GM18498 (cell line): ENCODE measurements around the gene CSF3.

Source experiments
- ATAC-seq: cut with Tn5 transposase; IDR thresholded peaks from one replicate; pipeline ENCODE4 v1.9.1; 2021; ENCODE audit warnings: mild to moderate bottlenecking, moderate library complexity; ENCODE audit not compliant: unreplicated experiment

Gene CSF3

GRCh38 chr17:40023590-40024292, 8.5 kb downstream of the CSF3 start:
- no peak for ATAC-seq

GRCh38 chr17:40024901-40025300, 9.7 kb downstream of the CSF3 start:
- ATAC-seq: no peak

- no peak for ATAC-seq
These were observed 10.3 kb downstream of the CSF3 start for GRCh38 chr17:40025559-40025958.

DNA sequence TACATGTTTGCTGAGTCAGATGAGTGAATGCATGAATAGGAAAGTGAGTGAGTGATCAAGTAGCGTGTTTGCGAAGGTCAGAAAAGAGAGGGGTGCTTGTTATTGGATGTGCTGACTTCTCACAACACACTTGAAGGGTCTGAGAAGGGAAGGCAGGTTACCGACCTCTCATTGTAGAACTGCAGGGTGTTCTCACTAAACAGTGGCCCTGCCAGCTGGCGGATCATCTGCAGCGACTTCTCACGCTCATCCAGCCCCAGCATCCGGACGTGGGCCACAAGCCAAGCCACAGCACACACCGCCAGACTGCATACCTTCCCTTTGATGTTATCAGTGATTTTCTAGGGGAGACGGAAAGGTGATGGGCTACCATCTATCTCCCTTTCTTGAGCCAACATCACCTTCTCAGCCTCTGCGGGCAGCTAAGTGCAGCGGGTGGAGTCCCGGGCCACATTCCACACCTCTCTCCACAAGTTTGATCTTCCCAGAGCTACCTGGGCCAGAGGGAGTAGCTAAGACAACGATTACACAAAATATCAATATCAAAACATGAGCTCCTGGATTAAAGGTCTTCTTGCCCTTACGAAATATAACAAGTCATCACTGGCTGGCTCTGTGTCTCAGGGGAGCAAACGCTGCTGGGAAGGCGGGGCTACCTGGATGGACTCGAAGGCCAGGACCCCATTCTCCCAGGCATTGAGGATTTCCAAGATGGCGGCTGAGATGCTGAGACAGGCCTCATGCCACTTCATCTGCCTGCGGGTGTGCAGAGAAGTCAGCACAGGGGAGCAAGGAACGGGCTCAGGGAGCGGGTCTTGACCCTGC, 11.0 kb downstream of the CSF3 start:
- ATAC-seq: no peak

GRCh38 chr17:40026816-40027613, 11.8 kb downstream of the CSF3 start:
- no peak for ATAC-seq

- ATAC-seq: no peak
These were observed 12.4 kb downstream of the CSF3 start for GRCh38 chr17:40027614-40028012.

- ATAC-seq: no peak
These were observed 13.4 kb downstream of the CSF3 start for GRCh38 chr17:40028595-40028994.

DNA sequence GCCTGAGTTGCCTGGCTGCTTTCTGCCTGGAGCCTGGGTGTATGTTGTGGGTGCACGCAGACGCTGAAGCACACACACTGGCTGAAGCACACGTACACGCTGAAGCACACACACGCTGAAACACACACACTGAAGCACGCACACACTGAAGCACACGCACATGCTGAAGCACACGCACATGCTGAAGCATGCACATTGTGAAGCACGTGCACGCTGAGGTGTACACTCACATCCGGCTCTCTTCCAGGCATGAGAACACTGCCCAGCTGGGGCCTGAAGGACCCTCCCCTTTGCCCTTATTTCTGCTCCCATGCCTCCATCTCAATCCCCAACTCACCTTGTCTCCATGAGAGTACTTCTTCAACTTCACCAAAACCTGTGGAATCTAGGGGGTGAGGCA, 16.5 kb downstream of the CSF3 start:
- ATAC-seq: no peak

DNA sequence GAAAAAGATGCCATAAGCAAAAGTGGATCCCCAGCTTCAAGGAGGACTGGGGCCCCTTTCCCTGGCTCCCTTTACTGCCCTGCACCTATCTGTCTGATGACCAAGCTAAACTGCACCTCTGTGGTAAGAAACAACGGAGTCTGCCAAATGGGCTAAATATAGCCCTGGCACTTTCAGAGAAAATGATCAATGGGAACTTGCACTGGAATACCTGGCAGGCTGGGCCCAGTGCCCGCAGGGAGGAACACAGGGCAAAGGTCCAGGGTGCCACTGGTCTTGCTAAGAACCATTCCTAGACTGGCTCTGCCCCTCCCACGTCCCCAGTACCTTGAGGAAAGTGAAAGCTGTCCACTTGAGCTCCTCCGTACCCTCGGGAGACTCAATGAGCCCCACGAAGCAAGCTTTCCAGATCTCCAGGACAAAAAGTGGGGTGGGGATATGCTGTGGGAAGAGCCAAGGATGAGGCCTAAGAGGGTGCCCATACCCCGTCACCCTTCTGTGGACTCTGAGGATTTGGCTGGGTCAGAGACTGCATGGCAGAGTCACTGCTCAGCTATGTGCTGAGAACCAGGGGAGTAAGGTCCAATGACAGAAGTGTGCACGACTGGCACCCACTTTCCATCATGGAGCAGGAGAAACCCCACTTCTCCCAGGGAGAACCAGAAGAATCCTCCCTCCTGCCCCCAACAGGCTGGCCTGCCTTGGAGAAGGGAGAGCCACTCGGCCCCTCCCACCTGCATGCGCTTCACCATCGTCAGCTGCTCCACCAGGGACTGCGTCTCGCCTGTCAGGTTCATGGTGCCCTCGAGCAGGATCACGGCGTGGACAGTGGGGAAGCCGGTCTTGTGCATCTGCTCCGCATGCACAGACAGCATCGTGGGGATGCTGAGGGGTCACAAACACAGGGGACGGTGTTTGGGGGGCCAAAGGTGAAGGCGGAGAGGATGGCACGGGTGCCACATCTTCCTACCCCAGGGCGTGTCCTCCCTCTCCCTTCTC, 17.4 kb downstream of the CSF3 start:
- no peak for ATAC-seq

DNA sequence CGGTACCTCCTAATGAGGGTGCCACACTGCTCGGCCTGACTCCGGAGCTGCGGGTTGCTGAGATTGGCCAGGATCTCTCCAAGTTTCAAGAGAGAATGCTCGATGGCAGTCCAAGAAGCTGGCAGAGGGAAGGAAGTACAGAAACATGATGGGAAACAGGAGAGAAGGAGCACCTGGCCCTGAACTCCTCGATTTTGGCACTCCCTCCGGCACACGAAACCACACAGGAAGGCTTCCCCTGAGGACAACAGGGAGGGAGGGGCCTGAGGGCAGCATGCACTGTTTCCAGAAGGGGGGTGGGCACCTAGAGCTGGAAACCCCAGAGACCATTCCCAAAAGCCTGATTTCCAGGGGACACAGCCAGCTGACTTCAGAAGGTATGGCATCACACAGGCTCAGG, 18.1 kb downstream of the CSF3 start:
- ATAC-seq: no peak

DNA sequence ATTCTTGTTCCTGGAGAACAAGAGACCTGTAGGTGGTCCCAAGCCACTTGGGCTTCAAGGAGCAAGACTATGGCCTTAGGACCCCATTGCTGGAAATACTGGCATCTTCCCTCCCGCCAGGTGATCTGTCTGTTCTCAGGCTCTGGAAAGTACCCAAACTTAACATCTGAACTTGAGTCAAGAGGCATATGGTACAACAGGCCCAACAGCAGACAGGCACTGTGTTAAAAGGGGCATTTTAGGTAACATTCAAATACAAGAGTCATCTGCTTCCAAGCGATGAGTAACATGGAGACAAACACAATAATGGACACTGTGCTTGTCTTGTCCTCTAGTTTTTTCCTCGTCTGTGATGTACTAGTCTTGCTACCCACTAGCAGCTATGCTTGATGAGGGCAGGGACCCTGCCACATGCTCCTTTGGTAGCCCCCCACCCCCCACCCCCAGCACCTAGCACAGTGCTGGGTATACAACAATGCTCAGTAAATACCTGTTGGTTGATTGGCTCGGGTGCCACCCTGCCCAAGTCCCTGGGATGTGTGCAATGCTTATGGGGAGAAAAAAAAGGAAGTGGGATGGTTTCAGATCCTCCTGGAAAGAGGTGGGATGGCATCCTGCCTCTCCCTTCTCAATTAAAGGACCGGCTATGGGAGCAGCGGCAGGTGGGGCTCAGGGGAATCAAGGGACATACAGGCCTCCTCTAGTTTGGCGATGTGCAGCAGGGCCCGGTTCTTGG, 19.4 kb downstream of the CSF3 start:
- ATAC-seq: no peak

DNA sequence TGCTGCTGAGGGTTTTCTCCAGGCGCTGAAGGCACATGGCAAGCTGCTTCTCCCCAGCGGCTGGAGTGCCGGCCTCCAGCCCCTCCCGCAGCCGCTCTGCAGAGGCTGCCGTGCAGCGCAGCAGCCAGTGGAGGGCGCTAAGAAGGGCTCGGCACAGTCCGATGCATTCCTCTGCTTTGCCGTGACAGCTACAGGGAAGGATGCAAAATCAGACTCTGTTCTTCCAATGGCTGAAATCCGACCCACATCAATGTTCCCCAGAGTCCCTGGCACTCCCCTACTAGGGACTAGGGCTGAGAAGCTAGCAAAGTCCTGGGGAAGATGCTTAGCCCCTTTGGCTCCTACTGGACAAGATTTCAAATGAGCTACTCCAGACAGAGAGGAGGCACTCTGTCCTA, 19.9 kb downstream of the CSF3 start:
- ATAC-seq: no peak

DNA sequence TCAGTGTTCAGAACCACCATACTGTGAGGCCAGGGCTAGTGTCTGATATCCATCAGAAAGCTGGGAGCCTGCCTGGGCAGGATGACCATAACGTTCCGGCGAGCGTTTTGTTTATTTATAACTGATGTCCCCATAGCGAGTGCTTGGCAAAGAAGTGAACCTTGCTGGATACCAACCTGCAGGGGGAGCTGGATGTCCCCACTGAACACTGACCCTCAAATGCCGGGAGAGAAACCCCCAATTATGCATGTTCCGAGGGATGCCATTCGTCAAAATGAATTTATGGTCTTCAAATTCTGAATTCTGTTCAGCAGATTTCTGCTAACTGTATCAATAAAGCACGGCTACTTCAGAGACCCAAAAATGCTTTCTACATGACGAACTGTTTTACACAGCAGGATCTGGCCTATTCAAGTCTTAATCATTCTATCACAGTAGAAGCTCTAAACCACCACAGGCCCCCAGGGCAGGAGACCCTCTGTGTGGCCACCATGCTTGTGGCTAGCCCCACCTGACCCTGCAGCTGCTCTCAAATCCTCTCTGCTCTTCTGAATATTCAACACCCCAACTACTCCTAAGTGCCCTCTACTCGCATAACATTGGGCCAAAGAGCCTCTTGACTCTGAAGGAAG, 23.8 kb downstream of the CSF3 start:
- no peak for ATAC-seq

DNA sequence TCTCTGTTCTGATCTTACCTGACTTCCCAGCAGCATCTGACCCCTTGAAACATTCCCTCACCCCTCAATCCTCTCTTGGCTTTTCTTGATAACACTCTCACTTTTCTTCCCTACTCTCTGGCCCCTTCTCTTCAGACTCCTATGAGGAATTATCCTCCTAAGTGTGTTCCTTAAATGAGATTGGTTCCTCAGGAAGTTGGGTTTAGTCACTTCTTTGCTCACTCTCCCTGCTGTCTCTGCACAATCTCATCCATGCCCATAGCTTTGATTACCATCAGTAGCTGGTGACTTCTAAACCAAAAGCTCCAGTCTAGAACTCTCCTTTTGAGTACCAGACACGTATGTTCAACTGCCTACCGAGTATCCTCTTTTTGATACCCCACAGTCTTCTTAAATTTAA, 26.0 kb downstream of the CSF3 start:
- no peak for ATAC-seq

DNA sequence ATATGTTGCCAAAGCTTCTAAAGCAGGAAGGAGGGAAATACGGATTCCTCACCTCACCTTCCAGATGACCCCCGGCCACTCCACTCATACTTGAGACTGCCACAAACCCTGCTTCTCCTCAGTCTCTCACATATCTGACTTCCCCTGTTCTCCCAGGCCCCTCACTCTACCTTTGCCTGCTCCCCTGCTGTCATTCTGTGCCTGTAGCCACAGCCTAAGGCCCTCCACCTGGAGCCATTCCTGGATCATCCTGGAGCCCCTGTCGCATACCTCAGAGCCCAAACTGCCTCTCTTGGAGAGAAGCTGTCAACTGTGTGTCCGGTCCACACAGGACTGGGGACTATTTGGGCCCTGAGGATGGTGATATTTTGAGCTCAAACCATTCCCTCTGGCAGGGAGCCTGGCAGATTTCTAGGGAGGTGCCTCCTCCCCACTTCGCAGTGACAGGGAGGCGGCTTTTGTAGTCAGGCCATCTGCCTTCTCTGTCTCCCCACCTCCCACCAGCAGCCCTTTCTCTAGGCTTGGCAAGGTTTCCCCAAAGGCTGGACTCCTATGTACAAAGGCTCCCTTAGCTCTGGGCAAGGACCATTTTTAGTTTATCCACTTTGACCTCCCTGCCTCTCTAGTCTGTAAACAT, 41.3 kb downstream of the CSF3 start:
- no peak for ATAC-seq

DNA sequence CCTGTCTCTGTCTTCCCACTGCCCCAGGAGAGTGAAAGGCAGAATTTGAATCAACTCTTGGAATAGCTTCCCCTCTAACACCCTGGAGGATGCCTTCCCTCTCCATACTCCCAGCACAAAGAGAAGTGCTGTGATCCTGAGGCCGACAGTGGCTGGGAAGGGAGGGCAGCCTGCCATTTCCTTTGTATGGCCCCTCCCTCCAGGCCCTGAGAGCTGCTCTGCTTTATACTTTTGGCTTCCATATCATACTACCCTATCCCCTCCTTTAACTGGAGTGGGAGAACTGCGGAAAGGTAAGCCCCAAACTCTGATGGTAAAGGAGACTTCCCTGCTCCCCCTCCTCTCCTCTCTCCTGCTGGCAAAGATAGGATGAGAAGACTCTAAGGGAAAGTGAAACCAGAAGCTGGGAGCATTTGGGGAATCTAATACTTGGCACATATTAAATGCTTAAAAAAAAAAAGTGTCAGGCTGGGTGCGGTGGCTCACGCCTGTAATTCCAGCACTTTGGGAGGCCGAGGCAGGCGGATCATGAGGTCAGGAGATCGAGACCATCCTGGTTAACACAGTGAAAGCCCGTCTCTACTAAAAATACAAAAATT, 43.0 kb downstream of the CSF3 start:
- ATAC-seq: no peak

GRCh38 chr17:40058865-40059264, 43.6 kb downstream of the CSF3 start:
- ATAC-seq: no peak

GRCh38 chr17:40059729-40060475, 44.7 kb downstream of the CSF3 start:
- no peak for ATAC-seq
